GM10266 (cell line): ENCODE data around the gene MRPL21.

Source experiments
- DNase-seq: peaks from one replicate; pipeline ENCODE4 v3.0.0; 2012; ENCODE audit errors: extremely low spot score
- TF ChIP-seq, protein P1 (sequence below): IDR thresholded peaks from 2 replicates; pipeline ENCODE4 v1.5.1; 2012; ENCODE audit warnings: mild to moderate bottlenecking, low read depth; ENCODE audit not compliant: control insufficient read depth, insufficient read depth; ENCODE audit errors: missing control alignments

Gene MRPL21

DNA sequence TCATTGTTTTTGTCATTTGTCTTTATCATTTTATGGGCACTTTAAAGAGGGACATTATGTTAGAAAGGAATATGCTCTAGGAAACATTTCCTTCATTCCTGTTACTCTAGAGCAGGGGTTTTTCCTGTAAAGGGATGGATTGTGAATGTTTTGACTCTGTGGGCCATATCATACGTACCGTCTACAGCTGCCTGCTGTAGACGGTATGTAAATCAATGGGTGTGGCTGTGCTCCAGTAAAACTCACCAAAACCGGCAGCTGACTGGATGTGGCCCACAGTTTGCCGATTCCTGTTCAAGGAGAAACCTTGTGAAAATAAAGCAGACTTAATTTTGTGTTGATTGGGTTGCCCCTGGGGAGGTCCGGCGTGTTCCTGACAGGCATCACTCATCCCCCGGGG lies 7.3 kb upstream of the MRPL21 start:
- TF ChIP-seq, protein P1, sequence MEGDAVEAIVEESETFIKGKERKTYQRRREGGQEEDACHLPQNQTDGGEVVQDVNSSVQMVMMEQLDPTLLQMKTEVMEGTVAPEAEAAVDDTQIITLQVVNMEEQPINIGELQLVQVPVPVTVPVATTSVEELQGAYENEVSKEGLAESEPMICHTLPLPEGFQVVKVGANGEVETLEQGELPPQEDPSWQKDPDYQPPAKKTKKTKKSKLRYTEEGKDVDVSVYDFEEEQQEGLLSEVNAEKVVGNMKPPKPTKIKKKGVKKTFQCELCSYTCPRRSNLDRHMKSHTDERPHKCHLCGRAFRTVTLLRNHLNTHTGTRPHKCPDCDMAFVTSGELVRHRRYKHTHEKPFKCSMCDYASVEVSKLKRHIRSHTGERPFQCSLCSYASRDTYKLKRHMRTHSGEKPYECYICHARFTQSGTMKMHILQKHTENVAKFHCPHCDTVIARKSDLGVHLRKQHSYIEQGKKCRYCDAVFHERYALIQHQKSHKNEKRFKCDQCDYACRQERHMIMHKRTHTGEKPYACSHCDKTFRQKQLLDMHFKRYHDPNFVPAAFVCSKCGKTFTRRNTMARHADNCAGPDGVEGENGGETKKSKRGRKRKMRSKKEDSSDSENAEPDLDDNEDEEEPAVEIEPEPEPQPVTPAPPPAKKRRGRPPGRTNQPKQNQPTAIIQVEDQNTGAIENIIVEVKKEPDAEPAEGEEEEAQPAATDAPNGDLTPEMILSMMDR: no peak
- no peak for DNase-seq

DNA sequence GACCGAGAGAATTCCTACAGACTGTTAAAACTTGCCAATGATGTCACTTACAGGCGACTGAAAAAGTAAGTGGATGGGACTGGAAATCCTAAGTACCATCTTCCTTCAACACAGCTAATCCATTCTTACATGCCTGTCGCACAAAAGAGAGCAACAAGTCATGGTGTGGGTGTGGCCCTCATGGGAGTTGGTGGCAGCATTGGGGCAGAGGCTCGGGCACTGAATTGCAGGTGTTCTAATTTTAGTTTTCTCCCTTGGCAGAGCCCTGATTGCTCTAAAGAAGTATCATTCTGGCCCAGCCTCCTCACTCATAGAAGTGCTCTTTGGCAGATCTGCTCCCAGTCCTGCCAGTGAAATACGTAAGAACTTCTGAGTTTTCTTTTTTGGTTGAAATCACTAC lies 4.6 kb upstream of the MRPL21 start:
- TF ChIP-seq, protein P1: no peak
- no peak for DNase-seq

GRCh38 chr11:68905421-68906360 lies 2.1 kb upstream of the MRPL21 start:
- TF ChIP-seq, protein P1: no peak
- DNase-seq: no peak

DNA sequence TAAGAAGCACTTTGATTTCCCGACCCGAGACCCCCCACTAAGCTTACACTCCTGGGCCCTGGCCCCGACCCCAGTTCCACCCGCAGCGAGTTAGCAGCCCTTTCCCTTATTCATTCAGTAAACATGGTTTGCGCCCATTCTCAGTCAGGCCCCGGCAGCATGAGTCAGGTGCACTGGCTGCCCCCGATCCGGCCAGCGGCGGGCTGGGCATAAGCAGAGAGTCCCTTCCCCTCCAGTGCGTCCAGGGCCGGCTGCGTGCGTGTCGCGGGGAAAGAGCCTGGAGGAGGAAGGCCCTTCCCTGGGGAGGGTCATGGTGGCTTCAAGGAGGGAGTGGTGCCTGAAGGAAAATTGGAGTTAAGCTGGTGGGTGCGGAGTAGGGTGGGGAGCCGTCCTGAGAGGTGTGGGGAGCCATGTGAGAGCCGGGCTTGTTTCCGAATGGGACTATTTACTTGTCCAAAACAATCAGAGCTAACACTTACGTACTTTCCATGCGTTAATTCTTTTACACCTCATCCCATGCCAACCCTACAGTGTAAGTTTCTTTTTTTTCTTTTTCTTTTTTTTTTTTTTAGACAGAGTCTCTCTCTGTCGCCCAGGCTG lies 716 bp upstream of the MRPL21 start:
- TF ChIP-seq, protein P1: no peak
- DNase-seq: no peak

- no peak for DNase-seq
- TF ChIP-seq, protein P1: no peak
Measured at GRCh38 chr11:68900835-68901381, 2.7 kb downstream of the MRPL21 start.

DNA sequence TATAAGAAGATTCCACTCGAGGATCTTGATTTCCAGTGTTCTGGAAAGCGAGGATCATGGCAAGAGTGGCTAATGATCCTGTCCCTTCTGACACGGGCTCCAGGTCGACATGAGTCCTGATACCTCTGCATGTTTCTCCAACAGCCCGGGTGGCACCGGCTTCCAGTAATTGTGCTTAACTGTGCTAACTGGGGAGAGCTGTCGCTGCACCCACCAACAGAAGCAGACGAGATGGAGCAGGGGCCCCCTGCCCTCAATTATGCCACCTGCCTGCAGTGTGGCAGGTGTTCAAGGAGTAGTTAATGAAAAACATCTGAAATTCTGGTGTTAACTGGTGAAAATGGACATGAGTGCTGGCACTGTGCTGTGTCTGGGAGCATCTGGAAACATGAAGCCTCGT lies 6.2 kb downstream of the MRPL21 start:
- TF ChIP-seq, protein P1: no peak
- no peak for DNase-seq
